CD4-positive, alpha-beta memory T cell (primary cell): Measurements from ENCODE around the gene CCDC82. TPM values are rescaled to one million over a fixed set of nuclear protein-coding genes. Genes with fewer than 3 reads are reported as not detected.

Experiments
- CTCF ChIA-PET: fragments of 350-600 bp; sonication (Branson Sonifier 250); formaldehyde crosslinking; loops from one replicate; lab custom pipeline; 2021; ENCODE audit warnings: inconsistent platforms; ENCODE audit not compliant: partially characterized antibody; lab: Charles Lee
- POLR2A ChIA-PET: fragments of 350-600 bp; sonication (Branson Sonifier 250); formaldehyde crosslinking; loops from one replicate; lab custom pipeline; 2021; ENCODE audit not compliant: partially characterized antibody; lab: Charles Lee
- DNase-seq, 5 donors: peaks; one replicate each; pipeline versions ENCODE4 v3.0.0 to v3.0.0-alpha.2; 2020 to 2022; ENCODE audit warnings: mixed read lengths in 1 of 5
- H3K27ac ChIP-seq: one replicate; pipeline ENCODE4 v1.7.0; 2013; ENCODE audit warnings: low read depth, low read length
- H3K27me3 ChIP-seq: 2 replicates; pipeline ENCODE4 v1.7.0; 2013; ENCODE audit warnings: mild to moderate bottlenecking, low read length, moderate library complexity; ENCODE audit not compliant: insufficient read depth
- H3K36me3 ChIP-seq: 2 replicates; pipeline ENCODE4 v1.7.0; 2013; ENCODE audit warnings: mild to moderate bottlenecking, low read length, moderate library complexity; ENCODE audit not compliant: insufficient read depth
- H3K4me1 ChIP-seq: 2 replicates; pipeline ENCODE4 v1.7.0; 2013; ENCODE audit warnings: mild to moderate bottlenecking, low read length, moderate library complexity; ENCODE audit not compliant: insufficient read depth
- H3K4me3 ChIP-seq, 2 donors: one replicate each; pipeline ENCODE4 v1.7.0; 2013; ENCODE audit warnings: low read length in 2 of 2, mild to moderate bottlenecking in 1 of 2
- H3K9me3 ChIP-seq, 2 donors: one replicate each; pipeline ENCODE4 v1.7.0; 2013; ENCODE audit warnings: low read length in 2 of 2, control low read depth in 1 of 2; ENCODE audit not compliant: control insufficient read depth in 1 of 2
- H3K27ac Mint-ChIP-seq, 7 donors: one replicate each; pipeline ENCODE4 v1.8.0; 2020 to 2021; ENCODE audit warnings: mixed read lengths in 7 of 7, mild to moderate bottlenecking in 6 of 7, inconsistent platforms in 3 of 7, moderate library complexity in 3 of 7
- H3K27me3 Mint-ChIP-seq, 2 donors: one replicate each; pipeline ENCODE4 v1.8.0; 2020 to 2021; ENCODE audit warnings: mixed read lengths in 2 of 2
- H3K36me3 Mint-ChIP-seq, 2 donors: one replicate each; pipeline ENCODE4 v1.8.0; 2020 to 2021; ENCODE audit warnings: mixed read lengths in 2 of 2, inconsistent platforms in 1 of 2, mild to moderate bottlenecking in 1 of 2
- H3K4me1 Mint-ChIP-seq, 4 donors: one replicate each; pipeline ENCODE4 v1.8.0; 2020 to 2021; ENCODE audit warnings: mixed read lengths in 4 of 4, mild to moderate bottlenecking in 1 of 4
- H3K4me3 Mint-ChIP-seq, 8 donors: one replicate each; pipeline ENCODE4 v1.8.0; 2020 to 2021; ENCODE audit warnings: mixed read lengths in 8 of 8, mild to moderate bottlenecking in 7 of 8, moderate library complexity in 6 of 8, inconsistent platforms in 3 of 8
- H3K9me3 Mint-ChIP-seq, 8 donors: one replicate each; pipeline ENCODE4 v1.8.0; 2020 to 2021; ENCODE audit warnings: mixed read lengths in 8 of 8, mild to moderate bottlenecking in 5 of 8, inconsistent platforms in 3 of 8, moderate library complexity in 1 of 8
- intact Hi-C: fragments of 100-400 bp; cut with micrococcal nuclease; formaldehyde crosslinking; loops from one replicate; pipeline ENCODE4 v1.15.1; 2023
- polyA plus RNA-seq, 2 donors: library from polyadenylated mRNA; unstranded; fragments of 300-500 nt; fragmentation: Illumina TruSeq; gene quantifications; one replicate each; pipeline ENCODE4 v1.2.3, GENCODE V29; 2021
- total RNA-seq, 2 experiments: library from RNA; stranded (reverse); gene quantifications; one replicate each; pipeline ENCODE4 v1.2.3, GENCODE V29; 2021

The CCDC82 gene
- total and polyA plus RNA-seq, 4 experiments from 2014 or later, result 12.9 to 42.8 (median 33.5) TPM

DNA sequence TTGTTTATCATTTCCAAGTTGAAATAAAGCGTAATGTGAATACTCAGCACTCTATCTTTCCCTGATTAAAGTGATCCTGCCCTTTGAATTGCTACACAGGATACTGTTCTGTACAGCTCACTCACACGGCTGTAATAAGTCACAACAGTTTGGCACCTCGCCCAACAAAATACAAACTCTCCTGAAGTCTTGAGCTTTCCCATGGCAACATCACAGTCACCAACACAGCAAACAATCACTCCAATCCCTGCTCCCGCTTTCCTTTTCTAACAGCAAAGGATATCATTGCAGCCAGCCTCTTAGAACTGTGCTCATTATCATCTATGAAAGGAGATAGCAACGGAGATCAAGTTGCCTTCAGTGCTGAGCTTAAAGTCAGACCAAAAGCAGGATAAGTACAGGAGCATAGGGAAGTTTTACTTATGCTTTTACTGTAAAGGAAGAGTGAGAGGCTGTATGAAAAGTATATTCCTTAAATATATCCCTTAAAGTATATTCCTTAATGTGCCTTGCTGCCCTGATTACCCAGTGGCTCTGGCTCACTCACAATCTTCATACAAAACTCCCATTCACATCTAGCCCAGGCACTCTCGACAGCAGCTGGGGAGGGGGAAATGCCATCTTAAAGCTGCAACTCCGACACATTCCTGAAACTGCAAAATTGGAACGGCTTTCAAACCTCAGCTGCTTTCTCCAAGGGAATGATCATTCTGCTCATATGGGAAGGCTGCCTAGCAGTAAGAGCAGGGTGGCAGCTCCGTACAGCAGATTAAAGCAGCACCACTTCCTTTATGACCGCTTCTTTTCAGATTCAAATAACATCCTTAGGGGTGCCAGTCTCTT lies 82.6 kb downstream of the CCDC82 start:
- H3K4me3 ChIP-seq, result no peak overlapping the region
- H3K27ac ChIP-seq, result no peak overlapping the region
- peaks cover 38% of the 10 kb centered on the region for H3K4me1 ChIP-seq
- H3K36me3 Mint-ChIP-seq, result peaks cover 11% of the 10 kb centered on the region in 2 donors
- POLR2A ChIA-PET, result interaction anchor here (0.9 to 1.4 kb wide), 5 partner anchors 8 to 83 kb away, joined by 3 to 4 read pairs (median 3); partner anchors contain the start of genes CCDC82, JRKL and MAML2
- DNase-seq, result peak in 1 of 5 donors; percentile 20
- no peaks in the 10 kb centered on the region for H3K9me3 Mint-ChIP-seq
- no peaks in the 10 kb centered on the region for H3K9me3 ChIP-seq
- no peaks in the 10 kb centered on the region for H3K36me3 ChIP-seq
- no peaks in the 10 kb centered on the region for H3K27me3 Mint-ChIP-seq
- CTCF ChIA-PET, result interaction anchor here (1.2 to 5.5 kb wide), 3 partner anchors 24 to 252 kb away, joined by 3 to 23 read pairs (median 4); partner anchors contain the start of gene MAML2
- peak overlapping the region in 7 of 8 donors; percentile 49 to 80 (median 63) for H3K4me3 Mint-ChIP-seq
- peak overlapping the region; percentile 3 to 86 (median 68) for H3K27ac Mint-ChIP-seq
- peaks cover 34 to 71% (median 48%) of the 10 kb centered on the region in 4 donors for H3K4me1 Mint-ChIP-seq
- intact Hi-C loops, result loop anchor here (5.0 kb wide), 1 partner anchor 35 kb away; the partner anchor contains the start of gene MAML2
- H3K27me3 ChIP-seq, result no peaks in the 10 kb centered on the region

- no peaks in the 10 kb centered on the region for H3K36me3 ChIP-seq
- H3K4me1 Mint-ChIP-seq, result peaks cover 35 to 66% (median 44%) of the 10 kb centered on the region in 4 donors
- peaks cover 7% of the 10 kb centered on the region in 2 donors for H3K36me3 Mint-ChIP-seq
- POLR2A ChIA-PET, result interaction anchor here (0.7 to 1.3 kb wide), 3 partner anchors 36 to 91 kb away, joined by 3 to 4 read pairs (median 3); partner anchors contain the start of gene MAML2
- DNase-seq, result no peak
- H3K9me3 Mint-ChIP-seq, result no peaks in the 10 kb centered on the region
- H3K4me1 ChIP-seq, result peaks cover 38% of the 10 kb centered on the region
- intact Hi-C loops, result loop anchor here (5.0 kb wide), 1 partner anchor 36 kb away; the partner anchor contains the start of gene MAML2
- peak overlapping the region in 3 of 7 donors; percentile 3 to 53 (median 19) for H3K27ac Mint-ChIP-seq
- H3K4me3 Mint-ChIP-seq, result no peak overlapping the region
- CTCF ChIA-PET, result interaction anchor here (0.8 to 5.5 kb wide), 5 partner anchors 9 to 36 kb away, joined by 3 to 23 read pairs (median 3); partner anchors contain the start of gene MAML2
- H3K9me3 ChIP-seq, result no peaks in the 10 kb centered on the region
- no peaks in the 10 kb centered on the region for H3K27me3 ChIP-seq
- H3K27ac ChIP-seq, result no peak overlapping the region
- no peak overlapping the region for H3K4me3 ChIP-seq
- no peaks in the 10 kb centered on the region for H3K27me3 Mint-ChIP-seq
Measured at GRCh38 chr11:96306600-96306932, 83.1 kb downstream of the CCDC82 start.

DNA sequence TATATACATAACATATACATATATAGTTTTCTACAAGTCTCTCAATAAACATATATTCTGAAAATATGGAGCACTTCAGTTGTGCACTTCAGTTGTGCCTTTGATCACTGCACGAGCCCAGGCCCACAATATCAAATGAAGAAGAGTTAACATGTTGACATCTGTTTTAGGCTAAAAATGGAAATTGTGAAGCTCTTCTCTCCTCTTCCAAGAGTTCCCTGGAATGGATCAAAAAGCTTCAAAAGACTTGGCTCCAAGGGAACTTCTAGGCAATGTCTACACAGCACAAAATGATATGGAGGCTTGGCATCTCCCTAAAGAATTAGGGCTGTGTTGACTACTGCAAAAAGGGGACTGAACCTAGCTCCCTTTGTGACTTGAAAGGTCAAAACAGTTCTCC lies 83.6 kb downstream of the CCDC82 start:
- H3K9me3 ChIP-seq, result no peaks in the 10 kb centered on the region
- H3K4me3 ChIP-seq, result no peak overlapping the region
- H3K27me3 ChIP-seq, result no peaks in the 10 kb centered on the region
- ChIA-PET CTCF (interaction anchor here (0.8 to 5.5 kb wide), 5 partner anchors 9 to 36 kb away, joined by 3 to 23 read pairs (median 3); partner anchors contain the start of gene MAML2), POLR2A (interaction anchor here (0.7 to 0.8 kb wide), 2 partner anchors 70 to 91 kb away, joined by 3 read pairs; no protein-coding TSS in a partner anchor)
- Mint-ChIP-seq H3K4me1 (peaks cover 34 to 61% (median 44%) of the 10 kb centered on the region in 4 donors), H3K4me3 (no peak overlapping the region), H3K9me3 (no peaks in the 10 kb centered on the region), H3K27me3 (no peaks in the 10 kb centered on the region), H3K27ac (no peak overlapping the region), H3K36me3 (peaks cover 2% of the 10 kb centered on the region in 2 donors)
- H3K4me1 ChIP-seq, result peaks cover 38% of the 10 kb centered on the region
- H3K27ac ChIP-seq, result no peak overlapping the region
- intact Hi-C loops, result loop anchor here (5.0 kb wide), 1 partner anchor 36 kb away; the partner anchor contains the start of gene MAML2
- no peak for DNase-seq
- no peaks in the 10 kb centered on the region for H3K36me3 ChIP-seq

DNA sequence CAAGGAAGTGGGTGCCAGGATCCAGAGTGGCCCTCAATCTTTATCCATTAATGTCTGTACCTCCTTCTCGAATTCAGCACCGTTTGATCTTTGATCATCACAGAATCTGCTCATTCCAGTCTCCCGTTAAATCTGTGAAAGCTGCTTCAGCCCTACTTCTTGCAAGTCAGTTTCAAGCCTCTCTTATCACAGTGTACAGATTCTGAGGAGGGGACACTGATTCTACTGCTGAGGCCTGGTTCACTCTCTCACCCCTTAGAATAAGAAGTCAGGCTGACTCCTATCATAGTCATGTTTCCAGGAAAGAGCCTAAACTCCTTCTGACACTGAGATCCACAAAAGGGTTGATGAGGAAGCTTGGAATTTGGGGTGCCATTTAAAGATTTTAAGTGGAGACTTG lies 85.7 kb downstream of the CCDC82 start:
- Histone ChIP-seq H3K27ac (no peak overlapping the region), H3K4me1 (peaks cover 38% of the 10 kb centered on the region), H3K9me3 (no peaks in the 10 kb centered on the region), H3K4me3 (no peak overlapping the region), H3K27me3 (no peaks in the 10 kb centered on the region), H3K36me3 (no peaks in the 10 kb centered on the region)
- ChIA-PET POLR2A (interaction anchor here (1.5 kb wide), 1 partner anchor 50 kb away, joined by 3 read pairs; no protein-coding TSS in a partner anchor), CTCF (interaction anchor here (1.8 to 5.5 kb wide), 2 partner anchors 38 to 98 kb away, joined by 4 to 23 read pairs; partner anchors contain the start of gene MAML2)
- Mint-ChIP-seq H3K36me3 (peaks cover 3 to 9% of the 10 kb centered on the region in 2 donors), H3K27me3 (no peaks in the 10 kb centered on the region), H3K4me3 (peak overlapping the region in 1 of 8 donors; percentile 17), H3K9me3 (no peaks in the 10 kb centered on the region), H3K27ac (peak overlapping the region in 5 of 7 donors; percentile 0 to 52 (median 9)), H3K4me1 (peaks cover 42 to 65% (median 55%) of the 10 kb centered on the region in 4 donors)
- no peak for DNase-seq
- intact Hi-C loops, result no loop called here

GRCh38 chr11:96303064-96303463 lies 86.6 kb downstream of the CCDC82 start:
- Histone ChIP-seq H3K27me3 (no peaks in the 10 kb centered on the region), H3K9me3 (no peaks in the 10 kb centered on the region), H3K4me3 (no peak overlapping the region), H3K4me1 (peaks cover 30% of the 10 kb centered on the region), H3K27ac (no peak overlapping the region), H3K36me3 (no peaks in the 10 kb centered on the region)
- Mint-ChIP-seq H3K9me3 (no peaks in the 10 kb centered on the region), H3K27me3 (no peaks in the 10 kb centered on the region), H3K36me3 (peaks cover 6 to 13% of the 10 kb centered on the region in 2 donors), H3K4me3 (no peak overlapping the region), H3K27ac (peak overlapping the region in 1 of 7 donors; percentile 39), H3K4me1 (peaks cover 42 to 69% (median 54%) of the 10 kb centered on the region in 4 donors)
- DNase-seq, result no peak
- ChIA-PET POLR2A (interaction anchor here (1.5 kb wide), 1 partner anchor 49 kb away, joined by 3 read pairs; no protein-coding TSS in a partner anchor), CTCF (interaction anchor here (1.8 to 5.5 kb wide), 2 partner anchors 39 to 97 kb away, joined by 4 to 23 read pairs; partner anchors contain the start of gene MAML2)
- intact Hi-C loops, result no loop called here
